KMS-11 (cell line): Measurements from ENCODE around the gene MTAP.

Source experiments
- H2AFZ ChIP-seq: fragments of 200-600 bp; sonication (generic); 2 replicates; pipeline ENCODE4 v1.6.1; 2016; ENCODE audit warnings: antibody characterized with exemption, mixed run types, low read depth
- H3K27ac ChIP-seq: fragments of 200-600 bp; sonication (generic); 2 replicates; pipeline ENCODE4 v1.6.1; 2016; ENCODE audit warnings: mild to moderate bottlenecking, mixed run types
- H3K27me3 ChIP-seq: fragments of 200-600 bp; sonication (generic); 2 replicates; pipeline ENCODE4 v1.6.1; 2017; ENCODE audit warnings: mild to moderate bottlenecking, low read depth, mixed run types, moderate library complexity; ENCODE audit not compliant: insufficient read depth
- H3K36me3 ChIP-seq: fragments of 200-600 bp; sonication (generic); 2 replicates; pipeline ENCODE4 v1.6.1; 2017; ENCODE audit warnings: mild to moderate bottlenecking, mixed run types; ENCODE audit not compliant: insufficient read depth
- H3K4me1 ChIP-seq: fragments of 200-600 bp; sonication (generic); 2 replicates; pipeline ENCODE4 v1.6.1; 2016; ENCODE audit warnings: mild to moderate bottlenecking, low read depth, mixed run types; ENCODE audit not compliant: poor library complexity, severe bottlenecking
- H3K4me2 ChIP-seq: fragments of 200-600 bp; sonication (generic); 2 replicates; pipeline ENCODE4 v1.7.0; 2016; ENCODE audit warnings: mild to moderate bottlenecking, mixed run types
- H3K4me3 ChIP-seq: fragments of 200-600 bp; sonication (generic); IDR thresholded peaks from 2 replicates; pipeline ENCODE4 v1.6.1; 2017; ENCODE audit warnings: low read depth, low read length, mixed read lengths; ENCODE audit not compliant: insufficient read depth
- H3K79me2 ChIP-seq: fragments of 200-600 bp; sonication (generic); 2 replicates; pipeline ENCODE4 v1.6.1; 2016; ENCODE audit warnings: low read depth, mixed run types; ENCODE audit not compliant: insufficient read depth
- H3K9ac ChIP-seq: fragments of 200-600 bp; sonication (generic); 2 replicates; pipeline ENCODE4 v1.6.1; 2016; ENCODE audit warnings: mild to moderate bottlenecking, mixed run types
- H4K20me1 ChIP-seq: fragments of 200-600 bp; sonication (generic); 2 replicates; pipeline ENCODE4 v1.6.1; 2016; ENCODE audit warnings: mild to moderate bottlenecking, mixed run types; ENCODE audit not compliant: insufficient read depth
- TF ChIP-seq, protein P1 (sequence below): fragments of 200-600 bp; sonication (generic); conservative IDR thresholded peaks from 2 replicates; pipeline ENCODE4 v1.6.1; 2017; ENCODE audit warnings: low read depth, mild to moderate bottlenecking, antibody characterized with exemption, low read length, moderate library complexity, mixed read lengths

MTAP gene

DNA sequence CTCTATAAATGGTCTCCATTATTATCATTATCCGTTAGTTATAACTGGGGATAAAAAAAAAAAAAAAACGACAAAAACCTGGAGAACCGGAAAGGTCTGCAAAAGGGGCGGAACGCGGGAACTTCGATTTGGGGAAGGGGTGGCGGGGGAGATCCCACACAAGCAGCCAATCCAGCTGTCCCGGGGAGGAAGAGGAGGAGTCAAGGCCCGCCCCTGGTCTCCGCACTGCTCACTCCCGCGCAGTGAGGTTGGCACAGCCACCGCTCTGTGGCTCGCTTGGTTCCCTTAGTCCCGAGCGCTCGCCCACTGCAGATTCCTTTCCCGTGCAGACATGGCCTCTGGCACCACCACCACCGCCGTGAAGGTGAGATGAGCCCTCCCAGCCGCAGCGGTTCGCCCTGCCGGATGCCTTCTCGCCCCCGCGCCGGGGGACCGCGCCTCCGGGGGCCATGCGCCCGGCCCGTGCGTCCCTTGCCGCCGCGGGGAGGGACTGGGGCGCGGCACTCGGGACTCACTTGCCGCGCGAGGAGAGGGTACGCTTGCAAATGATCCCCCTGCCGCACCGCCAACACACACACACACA lies at the start of gene MTAP:
Gene MTAP (plus strand): TSS at position 219 of the 583 bp plus-strand sequence. CDS start 113 bp downstream, at position 332.
- peak within 1 kb of the TSS; percentile 90 for H3K9ac ChIP-seq
- peaks cover 54% of the 10 kb centered on the region for H3K79me2 ChIP-seq
- H3K27ac ChIP-seq, result peak within 1 kb of the TSS; percentile 80
- H3K4me1 ChIP-seq, result peaks cover 41% of the 10 kb centered on the region
- TF ChIP-seq, protein P1, sequence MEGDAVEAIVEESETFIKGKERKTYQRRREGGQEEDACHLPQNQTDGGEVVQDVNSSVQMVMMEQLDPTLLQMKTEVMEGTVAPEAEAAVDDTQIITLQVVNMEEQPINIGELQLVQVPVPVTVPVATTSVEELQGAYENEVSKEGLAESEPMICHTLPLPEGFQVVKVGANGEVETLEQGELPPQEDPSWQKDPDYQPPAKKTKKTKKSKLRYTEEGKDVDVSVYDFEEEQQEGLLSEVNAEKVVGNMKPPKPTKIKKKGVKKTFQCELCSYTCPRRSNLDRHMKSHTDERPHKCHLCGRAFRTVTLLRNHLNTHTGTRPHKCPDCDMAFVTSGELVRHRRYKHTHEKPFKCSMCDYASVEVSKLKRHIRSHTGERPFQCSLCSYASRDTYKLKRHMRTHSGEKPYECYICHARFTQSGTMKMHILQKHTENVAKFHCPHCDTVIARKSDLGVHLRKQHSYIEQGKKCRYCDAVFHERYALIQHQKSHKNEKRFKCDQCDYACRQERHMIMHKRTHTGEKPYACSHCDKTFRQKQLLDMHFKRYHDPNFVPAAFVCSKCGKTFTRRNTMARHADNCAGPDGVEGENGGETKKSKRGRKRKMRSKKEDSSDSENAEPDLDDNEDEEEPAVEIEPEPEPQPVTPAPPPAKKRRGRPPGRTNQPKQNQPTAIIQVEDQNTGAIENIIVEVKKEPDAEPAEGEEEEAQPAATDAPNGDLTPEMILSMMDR, result no peak
- H4K20me1 ChIP-seq, result peaks cover 16% of the 10 kb centered on the region
- H2AFZ ChIP-seq, result peak within 1 kb of the TSS; percentile 96
- peak within 1 kb of the TSS; percentile 99 for H3K4me2 ChIP-seq
- peaks cover 3% of the 10 kb centered on the region; the same call in 1 of the 2 replicates for H3K36me3 ChIP-seq
- no peaks in the 10 kb centered on the region for H3K27me3 ChIP-seq
- no peak within 1 kb of the TSS for H3K4me3 ChIP-seq

DNA sequence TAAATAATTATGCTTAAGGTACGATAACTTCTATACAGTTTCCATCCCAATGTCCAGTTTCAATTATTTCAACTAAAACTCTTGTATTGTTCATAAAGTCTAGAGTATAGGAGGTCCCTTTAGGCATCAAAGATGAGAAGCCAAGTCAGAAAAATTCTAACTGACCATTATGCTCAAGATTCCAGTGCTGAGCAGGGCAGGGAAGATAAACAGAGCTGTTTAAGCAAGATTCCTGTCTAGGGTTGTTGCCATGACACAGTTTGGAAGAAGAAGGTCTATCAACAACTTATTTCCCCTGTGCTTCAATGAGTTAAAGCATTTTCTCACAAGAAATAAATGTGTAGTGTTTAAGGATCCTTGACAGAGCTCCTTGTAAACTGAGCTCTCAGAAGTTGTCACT lies 48.9 kb upstream of the MTAP start:
- Histone ChIP-seq H3K36me3 (no peaks in the 10 kb centered on the region), H3K4me3 (no peak overlapping the region), H3K4me2 (no peak overlapping the region), H3K27ac (no peak overlapping the region), H4K20me1 (no peaks in the 10 kb centered on the region), H3K9ac (no peak overlapping the region), H2AFZ (no peak overlapping the region), H3K27me3 (peaks cover 4% of the 10 kb centered on the region; the same call in 1 of the 2 replicates), H3K4me1 (no peaks in the 10 kb centered on the region), H3K79me2 (no peaks in the 10 kb centered on the region)
- TF ChIP-seq, protein P1, result no peak

DNA sequence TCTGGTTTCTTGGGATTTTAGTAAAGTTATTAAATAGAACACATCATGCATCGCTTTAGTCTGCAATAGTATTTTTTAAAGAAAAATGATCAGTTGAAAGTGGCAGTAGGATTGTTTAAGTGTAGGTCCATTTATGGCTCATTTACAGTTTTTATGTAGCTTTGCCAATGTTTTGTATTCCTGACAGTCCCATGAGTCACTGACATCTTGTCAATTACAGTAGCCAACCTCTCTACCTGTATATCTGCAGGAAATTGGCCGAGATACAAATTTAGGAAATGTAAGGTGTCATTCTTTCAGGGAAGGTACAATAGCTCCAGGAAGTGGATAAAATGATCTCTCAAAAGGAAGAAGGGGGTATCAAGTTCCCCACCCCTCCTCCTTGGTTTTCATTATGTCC lies 47.7 kb upstream of the MTAP start:
- Histone ChIP-seq H3K27ac (no peak overlapping the region), H3K4me1 (no peaks in the 10 kb centered on the region), H3K9ac (no peak overlapping the region), H4K20me1 (no peaks in the 10 kb centered on the region), H3K4me2 (no peak overlapping the region), H3K4me3 (no peak overlapping the region), H3K27me3 (peaks cover 17% of the 10 kb centered on the region), H3K79me2 (no peaks in the 10 kb centered on the region), H3K36me3 (no peaks in the 10 kb centered on the region), H2AFZ (no peak overlapping the region)
- TF ChIP-seq, protein P1, result no peak

DNA sequence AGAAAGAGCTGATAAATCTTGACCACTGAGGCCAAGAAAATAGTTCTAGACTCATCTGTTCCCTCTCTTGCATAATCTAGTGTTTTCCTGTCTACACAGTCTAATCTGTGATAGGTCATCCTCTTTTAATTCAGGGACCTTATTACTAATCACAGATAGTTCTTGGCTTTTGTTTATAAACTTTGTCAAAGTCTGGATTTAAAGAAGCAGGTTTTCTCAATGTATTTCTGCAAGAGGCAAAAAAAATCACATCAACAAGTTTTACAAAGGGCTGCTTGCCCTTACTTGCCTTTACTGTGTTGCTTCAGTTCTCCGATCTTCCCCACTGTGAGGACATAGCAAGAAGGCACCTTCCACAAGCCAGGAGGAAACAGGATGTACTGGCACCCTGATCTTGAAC lies 43.9 kb upstream of the MTAP start:
- Histone ChIP-seq H3K27ac (no peak overlapping the region), H3K9ac (no peak overlapping the region), H3K4me3 (no peak overlapping the region), H3K79me2 (no peaks in the 10 kb centered on the region), H2AFZ (no peak overlapping the region), H3K27me3 (peaks cover 50% of the 10 kb centered on the region), H3K36me3 (no peaks in the 10 kb centered on the region), H4K20me1 (no peaks in the 10 kb centered on the region), H3K4me2 (no peak overlapping the region), H3K4me1 (peaks cover 17% of the 10 kb centered on the region)
- TF ChIP-seq, protein P1, result no peak
